ENCODE results near the gene FXYD6.
"Not testable (repeated sequence)": the region's sequence is repeated elsewhere in the genome, so short reads cannot be mapped to it uniquely, and the experiment has no call there.

FXYD6 gene

GRCh38 chr11:117818041-117818873, 58.2 kb downstream of the FXYD6 start:
- no peak for DNase-seq (ENCODE audit: low read depth, low spot score)

GRCh38 chr11:117817368-117818040, 59.0 kb downstream of the FXYD6 start:
- DNase-seq (ENCODE audit: low read depth, low spot score), result peak; percentile 59

GRCh38 chr11:117816846-117817367, 59.6 kb downstream of the FXYD6 start:
- no peak for DNase-seq (ENCODE audit: low read depth, low spot score)

- no peak for DNase-seq (ENCODE audit: low read depth, low spot score)
Measured at GRCh38 chr11:117816151-117816741, 60.2 kb downstream of the FXYD6 start.

GRCh38 chr11:117815262-117815803, 61.1 kb downstream of the FXYD6 start:
- DNase-seq (ENCODE audit: low read depth, low spot score), result no peak

GRCh38 chr11:117814766-117815261, 61.6 kb downstream of the FXYD6 start:
- DNase-seq (ENCODE audit: low read depth, low spot score), result no peak

- DNase-seq (ENCODE audit: low read depth, low spot score), result no peak
Measured at GRCh38 chr11:117814204-117814765, 62.2 kb downstream of the FXYD6 start.

- not testable (repeated sequence) for DNase-seq (ENCODE audit: low read depth, low spot score)
Measured at GRCh38 chr11:117810056-117810451, 66.4 kb downstream of the FXYD6 start.

- no peak for DNase-seq (ENCODE audit: low read depth, low spot score)
Measured at GRCh38 chr11:117809236-117810055, 67.0 kb downstream of the FXYD6 start.

GRCh38 chr11:117808784-117809183, 67.7 kb downstream of the FXYD6 start:
- DNase-seq (ENCODE audit: low read depth, low spot score), result no peak

GRCh38 chr11:117807482-117808327, 68.8 kb downstream of the FXYD6 start:
- peak; percentile 46 for DNase-seq (ENCODE audit: low read depth, low spot score)

- DNase-seq (ENCODE audit: low read depth, low spot score), result no peak
Measured at GRCh38 chr11:117806846-117807245, 69.6 kb downstream of the FXYD6 start.

- no peak for DNase-seq (ENCODE audit: low read depth, low spot score)
Measured at GRCh38 chr11:117805045-117805444, 71.4 kb downstream of the FXYD6 start.

GRCh38 chr11:117803896-117804295, 72.6 kb downstream of the FXYD6 start:
- DNase-seq (ENCODE audit: low read depth, low spot score), result no peak

GRCh38 chr11:117799634-117800033, 76.8 kb downstream of the FXYD6 start:
- no peak for DNase-seq (ENCODE audit: low read depth, low spot score)

GRCh38 chr11:117796872-117797529, 79.5 kb downstream of the FXYD6 start, which contains the start of gene DSCAML1:
TSS of gene DSCAML1 (minus strand) at chr11:117797216. CDS start at chr11:117797079, 137 bp downstream.
- no peak for DNase-seq (ENCODE audit: low read depth, low spot score)

GRCh38 chr11:117796456-117796871, 80.0 kb downstream of the FXYD6 start:
- DNase-seq (ENCODE audit: low read depth, low spot score), result no peak

- DNase-seq (ENCODE audit: low read depth, low spot score), result no peak
Measured at GRCh38 chr11:117795638-117796455, 80.6 kb downstream of the FXYD6 start.

Data from smooth muscle cell of the brain vasculature (primary cell).